B cell (primary cell): ENCODE results near the gene CLIP1. TPM values are rescaled to one million over a fixed set of nuclear protein-coding genes. Genes with fewer than 3 reads are reported as not detected.

Source experiments
- ATAC-seq: fragments of 200-7000 bp; cut with Tn5 transposase; one replicate; pipeline ENCODE4 v1.10.0; 2021; ENCODE audit warnings: low read depth, mild to moderate bottlenecking, moderate number of reproducible peaks, moderate library complexity
- CTCF ChIA-PET: fragments of 350-600 bp; sonication (Branson Sonifier 250); formaldehyde crosslinking; loops from one replicate; lab custom pipeline; 2021; ENCODE audit warnings: antibody characterized with exemption, inconsistent platforms; lab: Charles Lee
- POLR2A ChIA-PET: fragments of 350-600 bp; sonication (Branson Sonifier 250); formaldehyde crosslinking; loops from one replicate; lab custom pipeline; 2021; ENCODE audit warnings: antibody characterized with exemption; lab: Charles Lee
- DNase-seq: peaks from one replicate; pipeline ENCODE4 v3.0.0; 2013
- H2AFZ ChIP-seq: 2 replicates; pipeline ENCODE4 v1.6.1; 2012; ENCODE audit warnings: mild to moderate bottlenecking, low read depth, low read length; ENCODE audit not compliant: insufficient read depth, poor library complexity, severe bottlenecking
- H3K27ac ChIP-seq, 2 donors: 1 replicate in 1 of 2; 2 replicates in 1 of 2; pipeline ENCODE4 v1.5.1; 2012 to 2013; ENCODE audit warnings: low read length in 2 of 2, mild to moderate bottlenecking in 2 of 2, moderate library complexity in 1 of 2
- H3K27me3 ChIP-seq, 4 experiments: fragments of 200-600 bp in 1 of 4; sonication (generic) in 1 of 4; replicated peaks in 1 of 4; 1 replicate in 2 of 4; 2 replicates in 2 of 4; pipeline versions ENCODE4 v1.6.1 to v1.7.0; 2013 to 2016; ENCODE audit warnings: low read length in 3 of 4, mild to moderate bottlenecking in 2 of 4, mixed read lengths in 1 of 4, moderate library complexity in 1 of 4; ENCODE audit not compliant: insufficient read depth in 4 of 4, control insufficient read depth in 3 of 4; ENCODE audit errors: control extremely low read depth in 1 of 4
- H3K36me3 ChIP-seq, 2 experiments: replicated peaks in 1 of 2; 1 replicate in 1 of 2; 2 replicates in 1 of 2; pipeline versions ENCODE4 v1.6.1 to v1.7.1; 2013; ENCODE audit warnings: low read length in 1 of 2; ENCODE audit not compliant: insufficient read depth in 2 of 2, control insufficient read depth in 1 of 2; ENCODE audit errors: control extremely low read depth in 1 of 2, extremely low read depth in 1 of 2
- H3K4me1 ChIP-seq, 2 donors: fragments of 200-600 bp in 1 of 2; sonication (generic) in 1 of 2; 1 replicate in 1 of 2; 2 replicates in 1 of 2; pipeline versions ENCODE4 v1.5.1 to v1.6.1; 2013 to 2017; ENCODE audit warnings: low read length in 2 of 2; ENCODE audit not compliant: control insufficient read depth in 2 of 2, insufficient read depth in 2 of 2
- H3K4me2 ChIP-seq: replicated peaks from 2 replicates; pipeline ENCODE3; 2012; ENCODE audit warnings: mild to moderate bottlenecking, low read depth, low read length; ENCODE audit not compliant: poor library complexity, severe bottlenecking
- H3K4me3 ChIP-seq, 5 experiments: fragments of 200-600 bp in 1 of 5; sonication (generic) in 1 of 5; 1 replicate in 3 of 5; 2 replicates in 2 of 5; pipeline versions ENCODE4 v1.5.1 to v1.7.0; 2011 to 2016; ENCODE audit warnings: low read length in 4 of 5, mild to moderate bottlenecking in 4 of 5, low read depth in 2 of 5, control low read depth in 1 of 5, moderate library complexity in 1 of 5; ENCODE audit not compliant: insufficient read depth in 1 of 5; ENCODE audit errors: control extremely low read depth in 1 of 5, extremely low read depth in 1 of 5
- H3K79me2 ChIP-seq: fragments of 200-600 bp; sonication (generic); one replicate; pipeline ENCODE4 v1.6.0; 2016; ENCODE audit warnings: low read length; ENCODE audit not compliant: control insufficient read depth, insufficient read depth
- H3K9ac ChIP-seq: fragments of 200-600 bp; sonication (generic); 2 replicates; pipeline ENCODE4 v1.6.1; 2017; ENCODE audit warnings: mild to moderate bottlenecking, low read length, moderate library complexity
- H3K9me3 ChIP-seq, 3 donors: one replicate each; pipeline versions ENCODE4 v1.6.1 to v1.7.1; 2013; ENCODE audit warnings: low read length in 2 of 3; ENCODE audit not compliant: control insufficient read depth in 2 of 3, insufficient read depth in 1 of 3; ENCODE audit errors: control extremely low read depth in 1 of 3
- H4K20me1 ChIP-seq: 2 replicates; pipeline ENCODE4 v1.6.0; 2012; ENCODE audit warnings: mild to moderate bottlenecking, low read length; ENCODE audit not compliant: insufficient read depth, control insufficient read depth, poor library complexity, severe bottlenecking
- H3K27ac Mint-ChIP-seq: one replicate; pipeline ENCODE4 v1.8.0; 2021; ENCODE audit warnings: mixed read lengths
- H3K27me3 Mint-ChIP-seq: one replicate; pipeline ENCODE4 v1.8.0; 2021; ENCODE audit warnings: mixed read lengths
- H3K4me1 Mint-ChIP-seq: one replicate; pipeline ENCODE4 v1.8.0; 2021; ENCODE audit warnings: mixed read lengths
- H3K4me3 Mint-ChIP-seq: one replicate; pipeline ENCODE4 v1.8.0; 2021; ENCODE audit warnings: mixed read lengths
- H3K9me3 Mint-ChIP-seq: one replicate; pipeline ENCODE4 v1.8.0; 2022; ENCODE audit warnings: mixed read lengths; ENCODE audit not compliant: insufficient read depth
- CTCF ChIP-seq: fragments of 200-600 bp; IDR thresholded peaks from one replicate; pipeline ENCODE4 v1.8.0; 2022; ENCODE audit warnings: antibody characterized with exemption, mild to moderate bottlenecking
- EZH2 ChIP-seq: IDR thresholded peaks from 2 replicates; pipeline ENCODE4 v1.6.1; 2012; ENCODE audit warnings: borderline replicate concordance, low read depth, mild to moderate bottlenecking, moderate library complexity, low read length; ENCODE audit not compliant: insufficient read depth, poor library complexity, severe bottlenecking
- WGBS: methylation state at CpG from one replicate; pipeline ENCODE4 v1.1.5; 2013; ENCODE audit warnings: missing lambda C conversion rate; ENCODE audit not compliant: insufficient coverage; 5-methylcytosine and 5-hydroxymethylcytosine counted together
- intact Hi-C: fragments of 100-400 bp; cut with micrococcal nuclease; formaldehyde crosslinking; loops from one replicate; pipeline ENCODE4 v1.10.0; 2022
- polyA plus RNA-seq: library from polyadenylated mRNA; depleted of rRNA; stranded (reverse); fragments of >200 nt; gene quantifications from 2 replicates; pipeline ENCODE4 v1.2.3, GENCODE V29; 2012
- total RNA-seq, 2 donors: library from RNA; stranded (reverse); fragments of 120-200 nt in 1 of 2; gene quantifications; 1 replicate in 1 of 2; 2 replicates in 1 of 2; pipeline versions ENCODE4 v1.2.3 to v1.2.4, GENCODE V29; 2013 to 2022

The CLIP1 gene
- total and polyA plus RNA-seq, 2 donors (not counting 1 experiment from before 2014, with no cell fraction given), result 17.0 to 64.9 TPM

GRCh38 chr12:122345042-122345441 is 77.4 kb downstream of the CLIP1 start:
- H3K4me1 ChIP-seq, result no peaks in the 10 kb centered on the region
- H4K20me1 ChIP-seq, result no peaks in the 10 kb centered on the region
- no peaks in the 10 kb centered on the region for H3K27me3 ChIP-seq
- H3K9ac ChIP-seq, result no peak overlapping the region
- H3K9me3 ChIP-seq, result no peaks in the 10 kb centered on the region
- 100% methylated on average over 1 of the region's 2 CpGs for WGBS
- ChIA-PET CTCF (no interaction called here), POLR2A (no interaction called here)
- no peak overlapping the region for H2AFZ ChIP-seq
- no peak overlapping the region for H3K4me2 ChIP-seq
- no peak overlapping the region for H3K4me3 ChIP-seq
- intact Hi-C loops, result no loop called here
- ATAC-seq (no peak), DNase-seq (no peak)
- Mint-ChIP-seq H3K9me3 (no peaks in the 10 kb centered on the region), H3K4me3 (no peak overlapping the region), H3K27ac (no peak overlapping the region), H3K27me3 (no peaks in the 10 kb centered on the region), H3K4me1 (no peaks in the 10 kb centered on the region)
- H3K36me3 ChIP-seq, result peaks cover 0 to 6% of the 10 kb centered on the region in 2 experiments
- TF ChIP-seq CTCF (no peak), EZH2 (no peak)
- no peaks in the 10 kb centered on the region for H3K79me2 ChIP-seq
- no peak overlapping the region for H3K27ac ChIP-seq

- Histone ChIP-seq H3K4me3 (no peak overlapping the region), H3K4me2 (no peak overlapping the region), H3K9me3 (no peaks in the 10 kb centered on the region), H3K36me3 (peaks cover 0 to 23% of the 10 kb centered on the region in 2 experiments), H4K20me1 (no peaks in the 10 kb centered on the region), H3K27me3 (no peaks in the 10 kb centered on the region), H3K79me2 (no peaks in the 10 kb centered on the region), H3K4me1 (no peaks in the 10 kb centered on the region), H2AFZ (no peak overlapping the region), H3K27ac (peak overlapping the region in 1 of 2 donors; percentile 19), H3K9ac (no peak overlapping the region)
- Mint-ChIP-seq H3K4me3 (no peak overlapping the region), H3K27me3 (no peaks in the 10 kb centered on the region), H3K27ac (no peak overlapping the region), H3K4me1 (no peaks in the 10 kb centered on the region), H3K9me3 (no peaks in the 10 kb centered on the region)
- whole genome bisulfite sequencing, result no CpG with 5 or more reads among the region's 8 CpGs
- TF ChIP-seq CTCF, result peak; percentile 78
- no peak for TF ChIP-seq EZH2
- intact Hi-C loops, result loop anchor here (5.0 kb wide), 1 partner anchor 416 kb away; the partner anchor contains the start of gene DENR
- DNase-seq, result peak; percentile 50
- POLR2A ChIA-PET, result no interaction called here
- no peak for ATAC-seq
- CTCF ChIA-PET, result interaction anchor here (0.6 to 2.4 kb wide), 11 partner anchors 11 to 1622 kb away, joined by 3 to 25 read pairs (median 4); no protein-coding TSS in a partner anchor
These were observed 86.2 kb downstream of the CLIP1 start for GRCh38 chr12:122336015-122336946.
